Sciatic nerve (tissue), 2 donors: Measurements from ENCODE around the gene FREY1. TPM values are rescaled to one million over a fixed set of nuclear protein-coding genes. Genes with fewer than 3 reads are reported as not detected.
A peak's percentile ranks its signal among the peaks of the same experiment; 100 is the strongest.
"Not testable (repeated sequence)": the region's sequence is repeated elsewhere in the genome, so short reads cannot be mapped to it uniquely, and the experiment has no call there.

Experiments
- ATAC-seq: fragments of 200-7000 bp; cut with Tn5 transposase; one replicate; pipeline ENCODE4 v1.9.1; 2020; ENCODE audit warnings: mild to moderate bottlenecking, moderate library complexity
- DNase-seq: peaks from one replicate; pipeline ENCODE4 v3.0.0-alpha.2; 2020; ENCODE audit warnings: low spot score
- intact Hi-C: fragments of 100-400 bp; cut with DNase I; formaldehyde crosslinking; loops from one replicate; pipeline ENCODE4 v1.14.2; 2022
- total RNA-seq: library from RNA; stranded (reverse); fragmentation: NEBNext Ultra II Directional; extraction: Animal tissue kit (Norgen Biotek cat#: 25700); gene quantifications from one replicate; pipeline ENCODE4 v1.2.1, GENCODE V29; 2021
- donor health status: DM: no; HTN: no; CAD: no.
- donor health status: DM: no; HTN: no; CAD: no.

FREY1 gene
- total RNA-seq, 1 donor from 2014 or later = not detected

- intact Hi-C loops = no loop called here
- ATAC-seq (no peak), DNase-seq (no peak)
Measured at GRCh38 chr11:45918962-45919675, 12.0 kb upstream of the FREY1 start.

DNA sequence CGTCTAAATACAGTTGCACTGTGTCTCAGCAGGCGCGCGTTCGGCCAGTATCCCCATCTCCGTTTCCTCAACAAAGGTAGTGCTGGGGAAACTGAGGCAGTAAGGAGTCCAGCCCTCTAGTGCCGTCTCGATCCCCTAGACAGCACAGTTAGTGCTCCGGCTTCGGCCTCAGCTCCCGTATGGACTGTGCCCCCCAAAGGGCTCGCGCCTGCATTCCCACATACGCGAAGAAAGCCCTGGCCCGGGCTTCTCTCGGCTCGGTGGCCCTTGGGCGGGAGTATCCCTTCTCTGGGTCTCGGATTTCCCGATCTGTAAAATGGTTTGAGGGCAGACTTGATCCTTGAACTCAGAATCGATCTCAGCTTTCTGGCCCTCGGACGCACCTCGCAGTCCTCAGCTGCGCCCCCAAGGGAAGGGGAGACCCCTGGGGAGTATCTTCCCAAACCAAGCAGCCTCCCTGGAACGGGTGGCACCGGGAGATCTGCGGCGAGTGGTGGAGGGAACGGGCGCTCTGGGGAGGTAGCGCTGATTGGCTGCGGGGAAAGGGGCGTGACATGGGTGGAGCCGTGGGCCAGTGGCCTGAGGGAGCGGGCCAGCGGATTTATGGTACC, 11.4 kb upstream of the FREY1 start:
- peak; percentile 85 for ATAC-seq
- intact Hi-C loops = no loop called here
- peak; percentile 89 for DNase-seq

GRCh38 chr11:45917623-45918330, 10.7 kb upstream of the FREY1 start, which contains the start of gene PEX16:
Gene PEX16 (minus strand): TSS chr11:45917877. CDS start chr11:45917811, 66 bp downstream.
- peak; percentile 97 for DNase-seq
- intact Hi-C loops = no loop called here
- peak; percentile 97 for ATAC-seq

DNA sequence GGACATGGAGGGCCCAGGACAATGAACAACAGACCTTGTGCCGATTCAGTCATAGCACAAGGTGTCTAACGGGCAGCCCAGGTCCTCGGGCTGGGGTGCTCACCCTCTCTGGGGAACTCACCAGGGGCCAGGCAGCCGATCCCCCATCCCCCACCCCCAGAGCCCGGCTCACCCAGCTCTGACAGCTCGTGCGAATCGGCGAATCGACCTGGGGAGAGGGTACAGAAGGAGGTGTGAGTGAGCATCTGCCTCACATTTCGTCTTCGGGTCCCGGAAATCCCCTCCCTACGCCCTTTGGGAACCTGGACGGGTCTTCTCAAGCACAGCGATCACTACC, 10.2 kb upstream of the FREY1 start:
- DNase-seq (no peak), ATAC-seq (no peak)
- intact Hi-C loops = no loop called here

DNA sequence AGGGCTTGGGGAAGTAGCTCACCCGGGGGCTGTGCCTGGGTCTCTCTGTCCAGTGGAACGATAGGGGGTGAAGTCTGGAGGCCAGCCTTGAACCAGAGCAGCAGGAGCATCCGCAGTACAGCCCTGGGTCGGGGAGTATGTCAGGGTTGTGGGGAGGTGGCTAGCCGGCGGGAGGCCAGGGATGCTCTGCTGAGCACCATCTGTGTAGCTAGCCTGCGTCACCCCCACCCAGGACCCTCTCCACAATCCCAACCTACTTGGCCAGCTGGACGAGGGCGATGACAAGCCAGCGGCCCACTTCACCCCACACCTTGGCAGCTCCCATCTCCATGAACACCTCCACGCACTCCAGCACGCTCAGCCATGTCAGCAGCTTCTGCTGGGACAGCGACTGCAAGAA, 8.4 kb upstream of the FREY1 start:
- intact Hi-C loops = no loop called here
- DNase-seq (no peak), ATAC-seq (no peak)

- intact Hi-C loops = no loop called here
- ATAC-seq (no peak), DNase-seq (no peak)
Measured at GRCh38 chr11:45913942-45914635, 7.0 kb upstream of the FREY1 start.

DNA sequence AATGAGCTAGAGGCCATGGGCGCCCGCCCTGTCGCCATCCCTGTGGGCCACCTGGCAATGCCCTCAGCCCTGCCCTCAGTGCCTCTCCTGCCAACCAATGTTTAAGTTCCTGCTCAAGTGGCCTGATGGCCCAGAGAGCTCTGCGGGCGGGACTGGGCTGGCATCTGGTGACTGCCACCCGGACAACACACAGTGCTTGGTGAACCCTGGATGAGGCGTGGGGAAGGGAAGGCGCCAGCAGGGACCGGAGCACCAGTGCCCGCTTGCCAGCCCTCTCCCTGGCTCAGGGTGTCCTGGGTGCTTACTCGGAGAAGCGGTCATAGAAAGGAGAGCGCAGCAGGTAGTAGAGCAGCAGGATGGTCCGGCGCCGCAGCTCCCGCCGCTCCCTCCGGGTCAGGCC, 6.4 kb upstream of the FREY1 start:
- DNase-seq = no peak
- intact Hi-C loops = no loop called here
- no peak for ATAC-seq

GRCh38 chr11:45910623-45911022, 3.6 kb upstream of the FREY1 start:
- no peak for DNase-seq
- intact Hi-C loops = no loop called here
- no peak for ATAC-seq

- ATAC-seq (no peak), DNase-seq (no peak)
- intact Hi-C loops = no loop called here
Measured at GRCh38 chr11:45909594-45910475, 2.8 kb upstream of the FREY1 start.

GRCh38 chr11:45907911-45908370, 870 bp upstream of the FREY1 start:
- no peak for DNase-seq
- intact Hi-C loops = no loop called here
- no peak for ATAC-seq

DNA sequence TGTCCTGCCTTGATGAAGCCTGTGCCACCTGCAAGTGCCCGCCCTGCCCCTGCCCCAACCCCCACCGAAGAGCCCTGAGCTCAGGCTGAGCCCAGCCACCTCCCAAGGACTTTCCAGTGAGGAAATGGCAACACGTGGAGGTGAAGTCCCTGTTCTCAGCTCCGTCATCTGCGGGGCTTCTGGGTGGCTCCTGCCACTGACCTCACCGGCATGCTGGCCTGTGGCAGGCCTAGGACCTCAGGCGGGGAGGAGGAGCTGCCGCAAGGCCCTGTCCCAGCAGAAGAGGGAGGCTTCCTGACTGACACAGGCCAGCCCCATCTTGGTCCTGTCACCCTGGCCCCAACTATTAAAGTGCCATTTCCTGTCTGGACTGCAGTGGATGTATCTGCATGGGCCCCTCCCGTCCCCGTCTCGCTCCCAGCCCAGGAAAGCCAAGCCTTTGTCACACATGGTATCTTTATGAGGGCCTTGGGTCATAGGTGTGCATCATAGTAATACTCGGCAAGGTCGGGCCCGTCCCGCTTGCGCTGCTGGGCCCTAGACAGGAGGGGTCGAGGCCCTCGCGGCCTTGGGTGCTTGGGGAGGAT, 882 bp downstream of the FREY1 start:
- intact Hi-C loops = no loop called here
- no peak for DNase-seq
- no peak for ATAC-seq

- ATAC-seq, DNase-seq, intact Hi-C loops: not testable (repeated sequence)
Measured at GRCh38 chr11:45905576-45905975, 1.5 kb downstream of the FREY1 start.

- intact Hi-C loops = no loop called here
- ATAC-seq = no peak
Measured at GRCh38 chr11:45905095-45905494, 2.0 kb downstream of the FREY1 start.

GRCh38 chr11:45904309-45904915, 2.7 kb downstream of the FREY1 start:
- DNase-seq = no peak
- no peak for ATAC-seq
- intact Hi-C loops = no loop called here

More at GRCh38 chr11:45905095-45905494, 2.0 kb downstream of the FREY1 start:
- no peak for DNase-seq

- DNase-seq = no peak
- no peak for ATAC-seq
- intact Hi-C loops = no loop called here
Measured at GRCh38 chr11:45902452-45903380, 4.4 kb downstream of the FREY1 start.

DNA sequence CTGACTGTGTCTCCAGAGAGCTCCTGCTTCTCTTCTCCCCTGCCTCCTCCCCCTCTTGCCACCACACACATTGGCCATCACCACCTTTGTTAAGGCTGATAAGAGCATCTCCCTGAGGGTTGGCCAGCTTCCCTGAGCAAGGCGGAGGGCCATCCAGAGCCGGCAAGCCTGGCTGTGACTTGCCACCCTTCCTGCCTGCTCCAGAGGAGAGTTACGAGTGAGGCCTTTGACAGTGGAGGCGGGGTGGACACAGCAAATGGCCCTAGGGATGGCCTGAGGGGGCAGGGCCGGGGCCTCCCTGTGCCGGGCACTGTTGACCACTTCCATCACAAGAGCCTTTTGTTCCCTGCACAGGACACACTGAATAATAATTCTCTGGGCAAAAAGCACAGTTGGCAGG, 5.4 kb downstream of the FREY1 start:
- DNase-seq = no peak
- ATAC-seq = peak; percentile 8
- intact Hi-C loops = no loop called here
